Central memory CD8-positive, alpha-beta T cell (primary cell): ENCODE measurements around the gene FKBP14.

Experiments
- ATAC-seq: fragments of 150-1000 bp; cut with Tn5 transposase; replicated peaks from 2 replicates; pipeline ENCODE4 v1.10.0; 2022; ENCODE audit warnings: mild to moderate bottlenecking, moderate FRiP score, moderate number of reproducible peaks; ENCODE audit not compliant: poor library complexity, severe bottlenecking; ENCODE audit errors: extremely low read depth
- DNase-seq, 2 donors: peaks; one replicate each; pipeline ENCODE4 v3.0.0; 2021; ENCODE audit warnings: low spot score in 2 of 2
- H3K27ac Mint-ChIP-seq: one replicate; pipeline ENCODE4 v1.8.0; 2022; ENCODE audit warnings: low read depth, mild to moderate bottlenecking, moderate library complexity, mixed read lengths
- H3K27me3 Mint-ChIP-seq: one replicate; pipeline ENCODE4 v1.8.0; 2022; ENCODE audit warnings: mixed read lengths
- H3K36me3 Mint-ChIP-seq: one replicate; pipeline ENCODE4 v1.8.0; 2022; ENCODE audit warnings: mild to moderate bottlenecking, moderate library complexity, mixed read lengths; ENCODE audit not compliant: insufficient read depth
- H3K4me1 Mint-ChIP-seq: one replicate; pipeline ENCODE4 v1.8.0; 2022; ENCODE audit warnings: mixed read lengths
- H3K4me3 Mint-ChIP-seq: one replicate; pipeline ENCODE4 v1.8.0; 2022; ENCODE audit warnings: mild to moderate bottlenecking, moderate library complexity, mixed read lengths
- H3K9me3 Mint-ChIP-seq: one replicate; pipeline ENCODE4 v1.8.0; 2022; ENCODE audit warnings: mixed read lengths

Gene FKBP14

DNA sequence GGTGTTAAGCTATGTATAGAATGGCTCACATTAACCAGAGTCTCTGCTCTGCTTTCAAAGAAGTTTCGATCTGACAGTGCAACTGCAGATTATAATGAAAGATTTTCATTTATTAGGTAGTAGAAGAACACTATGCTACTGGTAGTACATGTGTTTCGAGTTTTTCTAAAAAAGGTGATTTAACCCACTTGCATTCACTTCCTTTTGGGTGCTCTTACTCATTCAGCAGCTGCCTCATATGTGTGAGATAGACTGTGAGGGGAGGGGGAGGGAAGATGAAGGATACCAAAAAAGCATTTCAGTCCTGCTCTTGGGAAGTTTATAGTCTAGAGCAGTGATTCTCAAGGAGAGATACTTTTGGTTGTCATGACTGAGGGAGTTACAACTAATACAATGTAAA lies 22.1 kb upstream of the FKBP14 start:
- Mint-ChIP-seq H3K27me3 (no peaks in the 10 kb centered on the region), H3K27ac (no peak overlapping the region), H3K36me3 (peaks cover 28% of the 10 kb centered on the region), H3K4me3 (no peak overlapping the region), H3K9me3 (no peaks in the 10 kb centered on the region), H3K4me1 (no peaks in the 10 kb centered on the region)
- DNase-seq (no peak), ATAC-seq (no peak)

DNA sequence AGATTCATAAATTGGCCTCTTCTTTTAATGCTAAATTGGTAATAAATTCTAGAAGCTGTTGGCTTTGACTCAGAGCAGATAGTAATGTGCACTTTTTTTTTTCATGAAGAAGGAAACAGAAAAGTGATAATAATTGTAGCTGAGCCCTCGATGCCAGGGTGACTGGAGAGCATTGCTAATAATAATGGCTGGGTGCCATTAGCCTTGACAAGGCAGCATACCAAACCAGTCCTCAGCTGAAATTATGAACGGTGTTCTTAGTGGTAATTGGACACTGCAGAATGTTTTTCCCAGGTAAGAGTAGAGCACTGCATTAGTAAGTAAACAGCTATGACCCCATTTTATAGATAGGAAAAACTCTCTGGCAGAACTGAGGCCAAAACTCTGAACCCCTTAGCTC lies 20.6 kb upstream of the FKBP14 start:
- no peak for ATAC-seq
- Mint-ChIP-seq H3K36me3 (peaks cover 25% of the 10 kb centered on the region), H3K4me3 (no peak overlapping the region), H3K9me3 (no peaks in the 10 kb centered on the region), H3K27me3 (no peaks in the 10 kb centered on the region), H3K27ac (no peak overlapping the region), H3K4me1 (no peaks in the 10 kb centered on the region)
- no peak for DNase-seq

DNA sequence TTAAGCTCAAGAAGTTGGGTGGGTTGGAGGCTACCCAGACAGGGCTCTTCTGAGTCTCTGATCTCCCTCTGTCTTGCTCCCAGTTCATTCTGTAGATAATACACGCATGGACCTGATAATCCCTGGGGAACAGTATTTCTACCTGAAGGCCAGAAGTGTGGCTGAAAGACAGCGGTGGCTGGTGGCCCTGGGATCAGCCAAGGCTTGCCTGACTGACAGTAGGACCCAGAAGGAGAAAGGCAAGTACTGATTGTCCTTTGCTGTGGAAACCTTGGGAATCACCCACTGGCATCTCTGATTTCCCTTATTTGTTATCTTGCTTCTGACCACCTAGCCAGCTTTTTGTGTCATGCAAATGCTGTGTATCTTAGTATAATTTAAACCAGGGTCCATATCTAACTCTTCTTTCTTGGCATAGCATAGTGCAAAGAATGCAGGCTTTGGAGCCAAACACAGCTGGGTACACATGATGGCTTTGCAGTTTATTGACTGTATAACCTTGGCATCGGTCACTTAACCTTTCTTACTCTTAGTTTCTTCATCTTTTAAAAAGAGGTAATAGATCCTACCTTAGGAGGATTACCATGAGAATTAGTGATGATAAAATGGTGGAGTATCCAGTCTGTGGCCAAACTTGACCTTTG lies 19.7 kb upstream of the FKBP14 start:
- H3K36me3 Mint-ChIP-seq = peaks cover 23% of the 10 kb centered on the region
- H3K4me3 Mint-ChIP-seq = no peak overlapping the region
- DNase-seq (no peak), ATAC-seq (no peak)
- H3K9me3 Mint-ChIP-seq = no peaks in the 10 kb centered on the region
- no peaks in the 10 kb centered on the region for H3K27me3 Mint-ChIP-seq
- no peak overlapping the region for H3K27ac Mint-ChIP-seq
- H3K4me1 Mint-ChIP-seq = no peaks in the 10 kb centered on the region

DNA sequence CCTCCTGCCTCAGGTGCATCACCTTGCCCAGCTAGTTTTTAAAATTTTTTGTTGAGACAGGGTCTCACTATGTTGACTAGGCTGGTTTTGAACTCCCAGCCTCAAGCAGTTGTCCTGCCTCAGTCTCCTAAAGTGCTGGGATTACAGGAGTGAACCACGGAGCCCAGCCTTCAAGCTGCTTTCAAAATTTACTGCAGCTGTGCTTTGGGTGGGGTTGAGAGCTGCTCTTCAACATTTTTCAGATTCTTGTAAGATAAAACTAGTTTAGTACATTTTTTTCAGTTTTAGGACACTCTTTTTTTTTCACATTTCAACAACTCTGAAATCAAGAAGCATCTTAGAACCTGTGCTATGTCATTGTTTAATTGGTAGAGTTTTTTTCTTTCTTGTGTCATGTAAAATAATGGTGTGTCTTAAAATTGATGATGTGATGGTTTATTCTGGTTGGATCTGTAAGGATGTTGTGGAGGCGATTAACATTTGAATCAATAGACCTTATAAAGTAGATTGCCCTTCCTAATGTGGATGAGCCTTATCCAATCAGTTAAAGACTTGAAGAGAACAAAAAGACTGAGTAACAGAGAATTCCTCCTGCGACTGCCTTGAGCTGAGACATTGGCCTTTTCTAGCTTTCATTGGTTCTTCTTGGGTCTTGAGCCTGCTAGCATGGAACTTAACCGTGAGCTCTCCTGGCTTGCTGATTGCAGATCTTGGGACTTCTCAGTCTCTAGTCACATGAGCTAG lies 15.2 kb upstream of the FKBP14 start:
- Mint-ChIP-seq H3K9me3 (no peaks in the 10 kb centered on the region), H3K4me1 (peaks cover 14% of the 10 kb centered on the region), H3K4me3 (no peak overlapping the region), H3K27me3 (no peaks in the 10 kb centered on the region), H3K36me3 (peaks cover 4% of the 10 kb centered on the region), H3K27ac (no peak overlapping the region)
- DNase-seq (no peak), ATAC-seq (no peak)

DNA sequence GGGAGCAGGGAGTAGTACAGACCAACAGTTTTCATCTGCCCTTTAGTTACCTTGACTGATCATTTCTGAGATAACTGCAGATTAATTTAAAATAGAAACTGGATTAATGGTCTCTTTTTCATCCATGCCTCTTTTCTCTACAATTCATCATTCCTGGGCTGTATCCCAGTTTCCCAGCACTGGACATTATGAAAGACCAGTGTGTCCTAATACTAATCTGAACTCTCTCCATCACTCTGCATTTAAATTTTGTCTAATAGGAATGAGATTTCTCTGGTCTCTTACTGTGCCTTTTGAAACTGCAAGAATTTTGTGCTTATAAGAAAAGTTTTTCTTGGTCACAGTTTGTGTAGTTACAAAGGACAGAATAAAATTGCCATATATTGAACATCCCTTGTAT lies 14.4 kb upstream of the FKBP14 start:
- ATAC-seq = no peak
- no peak for DNase-seq
- no peak overlapping the region for H3K4me3 Mint-ChIP-seq
- H3K27me3 Mint-ChIP-seq = no peaks in the 10 kb centered on the region
- H3K36me3 Mint-ChIP-seq = peaks cover 4% of the 10 kb centered on the region
- no peak overlapping the region for H3K27ac Mint-ChIP-seq
- H3K9me3 Mint-ChIP-seq = no peaks in the 10 kb centered on the region
- H3K4me1 Mint-ChIP-seq = peaks cover 14% of the 10 kb centered on the region

DNA sequence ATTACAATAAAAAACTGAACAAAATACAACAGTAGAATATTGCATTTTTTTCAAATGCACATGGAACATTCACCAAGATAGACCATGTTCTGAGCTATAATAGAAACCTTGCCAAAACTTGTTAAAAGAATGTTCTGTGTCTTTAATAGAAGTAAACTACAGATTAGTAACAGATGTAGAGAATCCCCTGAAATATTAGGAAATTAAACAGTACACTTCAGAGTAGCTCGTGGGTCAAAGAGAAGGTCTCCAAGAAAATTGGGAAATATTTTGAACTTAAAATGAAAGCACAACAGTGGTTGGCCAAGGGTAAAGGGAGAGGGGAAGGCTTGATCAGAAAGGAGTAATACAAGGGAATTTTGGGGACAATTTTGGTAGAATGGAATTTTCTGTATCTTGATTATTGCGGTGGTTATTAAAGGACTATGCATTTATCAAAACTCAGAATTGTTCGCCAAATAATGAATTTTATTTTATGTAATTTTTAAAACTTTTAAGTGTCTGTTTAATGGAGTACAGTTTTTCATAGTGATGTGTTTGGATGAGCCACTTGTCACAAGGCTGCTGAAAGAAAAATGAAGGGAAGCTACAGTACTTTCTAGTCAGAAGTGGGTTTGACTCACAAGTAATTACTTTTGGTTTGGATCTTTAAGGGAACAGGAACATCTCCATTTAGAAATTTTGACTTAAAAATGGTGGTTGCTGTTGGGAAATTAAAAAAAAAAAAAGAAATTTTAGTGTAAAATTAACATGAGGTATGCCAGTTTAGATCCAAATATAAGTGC lies 11.9 kb upstream of the FKBP14 start:
- Mint-ChIP-seq H3K27me3 (no peaks in the 10 kb centered on the region), H3K27ac (no peak overlapping the region), H3K36me3 (no peaks in the 10 kb centered on the region), H3K9me3 (no peaks in the 10 kb centered on the region), H3K4me1 (peaks cover 14% of the 10 kb centered on the region), H3K4me3 (no peak overlapping the region)
- no peak for ATAC-seq
- DNase-seq = no peak

DNA sequence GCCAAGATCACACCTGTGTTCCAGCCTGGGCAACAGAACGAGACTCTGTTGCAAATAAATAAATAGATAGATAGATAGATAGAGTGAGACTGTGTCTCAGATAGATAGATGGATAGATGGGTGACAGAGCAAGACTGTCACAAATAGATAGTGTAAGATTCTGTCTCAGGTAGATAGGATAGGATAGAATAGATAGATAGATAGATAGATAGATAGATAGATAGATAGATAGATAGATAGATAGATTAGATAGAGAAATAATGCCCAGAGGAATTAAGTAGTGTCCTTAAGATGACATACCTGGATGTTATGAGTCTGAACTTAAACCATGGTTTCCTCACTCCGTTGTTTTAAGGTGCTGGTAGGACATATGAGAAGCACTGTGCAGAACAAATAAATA lies 9.7 kb upstream of the FKBP14 start:
- Mint-ChIP-seq H3K27ac (no peak overlapping the region), H3K4me3 (no peak overlapping the region), H3K27me3 (no peaks in the 10 kb centered on the region), H3K9me3 (no peaks in the 10 kb centered on the region), H3K4me1 (peaks cover 14% of the 10 kb centered on the region), H3K36me3 (no peaks in the 10 kb centered on the region)
- DNase-seq (no peak), ATAC-seq (no peak)

DNA sequence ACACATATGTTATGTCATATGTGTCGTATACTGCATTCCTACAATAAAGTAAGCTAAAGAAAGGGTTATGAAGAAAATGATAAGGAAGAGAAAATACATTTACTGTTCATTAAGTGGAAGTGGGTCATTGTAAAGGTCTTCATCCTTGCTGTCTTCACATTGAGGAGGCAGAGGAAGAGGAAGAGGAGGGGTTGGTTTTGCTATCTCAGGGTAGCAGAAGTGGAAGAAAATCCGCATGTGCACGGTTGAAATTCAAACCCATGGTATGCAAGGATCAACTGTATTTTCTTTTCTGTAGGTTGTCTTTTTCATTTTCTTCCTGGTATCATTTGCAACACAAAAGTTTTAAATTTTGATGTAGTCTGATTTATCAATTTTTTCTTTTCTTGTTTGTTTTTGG lies 8.0 kb upstream of the FKBP14 start:
- no peaks in the 10 kb centered on the region for H3K36me3 Mint-ChIP-seq
- DNase-seq (no peak), ATAC-seq (no peak)
- H3K4me3 Mint-ChIP-seq = no peak overlapping the region
- H3K27ac Mint-ChIP-seq = no peak overlapping the region
- H3K27me3 Mint-ChIP-seq = no peaks in the 10 kb centered on the region
- H3K9me3 Mint-ChIP-seq = no peaks in the 10 kb centered on the region
- peaks cover 5% of the 10 kb centered on the region for H3K4me1 Mint-ChIP-seq

DNA sequence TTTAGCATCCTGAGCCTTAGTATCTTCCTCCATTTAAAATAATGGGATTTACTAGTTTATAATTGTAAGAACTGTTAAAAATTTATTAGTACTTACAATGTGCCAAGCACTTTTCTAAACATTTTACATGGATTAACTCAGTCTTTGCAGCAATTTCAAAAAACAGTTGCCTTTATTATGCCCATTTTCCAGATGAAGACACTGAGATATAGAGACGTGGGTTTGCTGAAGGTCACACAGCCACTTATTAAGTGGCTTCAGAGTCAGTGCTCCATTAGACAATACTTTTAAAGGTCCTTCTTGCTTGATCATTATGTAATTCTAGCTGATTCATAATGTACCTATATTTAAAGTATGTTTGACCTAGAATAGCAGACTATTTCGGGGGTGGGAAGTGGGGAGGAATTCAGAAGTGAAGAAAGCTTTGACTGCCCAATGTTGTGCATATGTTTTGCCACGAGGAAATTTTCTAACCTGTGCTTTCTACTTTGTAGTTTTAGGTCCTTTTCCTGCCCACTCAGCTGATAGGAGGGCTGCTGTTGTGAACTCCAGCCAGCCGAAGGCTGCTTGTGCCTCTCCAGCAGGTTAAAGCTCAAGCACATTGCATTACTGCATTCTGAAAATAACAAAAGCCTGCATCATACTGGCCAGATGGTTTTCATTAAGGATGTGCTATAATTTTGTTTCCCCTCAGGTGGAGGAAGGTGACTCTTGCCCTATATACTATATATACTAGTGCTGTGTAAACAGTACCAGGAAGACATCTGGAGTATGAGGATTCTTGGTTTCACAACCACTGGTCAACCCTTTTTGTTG lies 6.0 kb upstream of the FKBP14 start:
- Mint-ChIP-seq H3K9me3 (no peaks in the 10 kb centered on the region), H3K4me1 (peaks cover 5% of the 10 kb centered on the region), H3K36me3 (peaks cover 4% of the 10 kb centered on the region), H3K4me3 (no peak overlapping the region), H3K27me3 (no peaks in the 10 kb centered on the region), H3K27ac (no peak overlapping the region)
- ATAC-seq (no peak), DNase-seq (no peak)

DNA sequence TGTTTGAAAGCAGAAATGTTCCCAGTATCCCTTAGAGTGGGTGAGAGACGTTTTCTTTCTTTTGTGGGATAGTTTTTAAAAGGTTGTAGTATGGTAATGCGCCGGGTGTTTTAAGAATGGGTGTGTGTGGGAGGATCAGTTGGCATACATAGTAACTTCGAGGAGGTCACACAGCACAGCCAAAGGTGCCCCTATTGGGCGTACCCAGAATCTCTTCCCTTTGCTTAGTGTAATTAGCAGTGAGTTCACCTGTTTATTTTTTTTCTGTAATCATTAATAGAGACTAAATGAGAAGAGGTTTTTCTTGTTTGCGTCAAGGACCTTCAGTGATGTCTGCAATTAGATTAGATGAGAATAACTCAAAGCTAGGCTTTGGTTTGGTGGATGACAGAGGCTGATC lies 3.2 kb upstream of the FKBP14 start:
- Mint-ChIP-seq H3K4me3 (no peak overlapping the region), H3K4me1 (peaks cover 26% of the 10 kb centered on the region), H3K27ac (no peak overlapping the region), H3K36me3 (peaks cover 7% of the 10 kb centered on the region), H3K27me3 (no peaks in the 10 kb centered on the region), H3K9me3 (no peaks in the 10 kb centered on the region)
- DNase-seq (no peak), ATAC-seq (no peak)

DNA sequence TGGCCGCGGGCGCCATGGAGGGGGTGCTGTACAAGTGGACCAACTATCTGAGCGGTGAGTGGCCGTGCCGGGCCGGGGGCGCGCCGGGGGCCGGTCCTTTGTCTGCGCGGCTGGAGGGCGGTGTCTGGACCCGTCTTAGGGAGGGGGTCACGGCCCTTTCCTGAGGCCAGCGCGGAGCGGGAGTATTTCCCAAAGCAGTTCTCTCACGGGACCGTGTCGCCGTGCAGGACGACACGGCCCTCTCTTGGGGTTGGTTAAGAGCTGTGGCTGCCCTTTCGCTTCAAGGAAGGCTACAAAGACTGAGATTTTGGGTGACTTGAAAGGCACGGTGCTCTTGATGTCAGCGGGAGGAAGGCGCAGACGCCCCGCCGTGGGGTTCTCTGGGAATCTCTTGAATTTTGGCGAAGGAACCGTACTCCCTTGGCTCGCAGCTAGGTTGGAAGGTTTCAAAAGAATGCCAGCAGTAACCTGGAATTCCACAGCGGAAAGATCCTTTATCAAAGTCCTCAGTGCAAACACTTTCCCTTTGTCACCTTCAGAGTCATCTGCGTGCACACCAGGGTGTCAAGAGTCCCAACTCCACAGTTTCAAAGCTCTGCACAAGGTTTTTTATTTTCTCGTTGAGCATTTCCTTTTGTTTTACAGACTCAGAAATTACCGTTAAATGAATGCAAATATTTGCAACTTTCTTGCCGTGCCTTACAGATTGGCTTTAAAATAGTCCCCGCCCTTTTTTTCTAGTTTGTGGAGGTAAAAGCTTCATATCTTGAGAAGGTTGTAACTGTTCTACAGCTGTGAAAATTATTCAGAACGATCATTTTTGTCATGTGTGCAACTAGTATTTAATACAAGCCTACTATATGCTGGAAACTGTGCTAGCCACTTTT lies 2.5 kb upstream of the FKBP14 start:
- peak in 1 of 2 donors; percentile 20 for DNase-seq

More for the DNA sequence above, 2.5 kb upstream of the FKBP14 start:
- Mint-ChIP-seq H3K9me3 (no peaks in the 10 kb centered on the region), H3K27ac (peak overlapping the region; percentile 62), H3K4me3 (no peak overlapping the region), H3K4me1 (peaks cover 26% of the 10 kb centered on the region), H3K27me3 (no peaks in the 10 kb centered on the region), H3K36me3 (peaks cover 7% of the 10 kb centered on the region)
- peak; percentile 20 for ATAC-seq
